RCC 7860 (cell line): Measurements from ENCODE around the gene FOXJ3.
A peak's percentile ranks its signal among the peaks of the same experiment; 100 is the strongest.

ENCODE experiments used
- DNase-seq: peaks from one replicate; pipeline ENCODE4 v3.0.0-alpha.2; 2015; ENCODE audit warnings: low spot score
- FAIRE-seq: peaks from 2 replicates; lab custom pipeline; 2012; peaks lifted over from hg19 to GRCh38; lab: Jason Lieb, UNC

FOXJ3 gene

DNA sequence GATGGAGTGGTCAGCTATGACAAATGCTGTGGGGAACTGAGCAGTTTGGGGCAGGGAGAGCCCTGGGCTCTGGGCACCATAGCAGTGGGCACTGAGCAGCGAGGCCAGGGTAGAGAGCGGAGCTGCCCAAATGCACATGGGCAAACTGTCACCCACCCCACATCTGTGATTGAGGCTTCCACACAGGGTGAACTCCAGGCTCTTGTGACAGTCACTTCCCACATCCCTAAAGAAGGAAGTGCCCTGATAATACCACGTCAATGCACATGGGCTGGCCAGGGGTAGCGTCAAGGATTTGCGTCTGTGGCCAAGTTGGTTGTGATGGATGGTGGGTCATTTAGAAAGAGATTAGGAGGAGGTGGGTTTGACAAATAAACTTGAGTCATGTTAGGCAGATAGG is 184.4 kb downstream of the FOXJ3 start:
- no peak for FAIRE-seq
- no peak for DNase-seq

DNA sequence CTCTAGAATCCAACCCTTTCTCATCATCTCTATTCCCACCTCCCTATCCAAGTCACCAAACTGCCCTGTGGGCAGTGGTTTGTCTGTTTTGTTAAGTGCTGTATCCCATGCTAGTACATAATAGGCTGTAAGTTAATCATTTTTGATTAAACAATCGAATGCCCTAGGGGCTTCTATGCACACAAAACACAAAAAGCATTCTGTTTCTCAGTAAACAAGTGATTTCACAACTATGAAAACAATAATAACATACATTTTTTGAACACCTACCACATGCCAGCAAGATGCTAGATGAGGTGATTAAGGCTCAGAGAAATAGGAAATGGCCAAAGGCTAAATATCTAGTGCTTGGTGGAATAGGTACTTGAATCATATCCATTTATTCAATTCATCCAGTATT is 186.9 kb downstream of the FOXJ3 start:
- DNase-seq (no peak), FAIRE-seq (no peak)

DNA sequence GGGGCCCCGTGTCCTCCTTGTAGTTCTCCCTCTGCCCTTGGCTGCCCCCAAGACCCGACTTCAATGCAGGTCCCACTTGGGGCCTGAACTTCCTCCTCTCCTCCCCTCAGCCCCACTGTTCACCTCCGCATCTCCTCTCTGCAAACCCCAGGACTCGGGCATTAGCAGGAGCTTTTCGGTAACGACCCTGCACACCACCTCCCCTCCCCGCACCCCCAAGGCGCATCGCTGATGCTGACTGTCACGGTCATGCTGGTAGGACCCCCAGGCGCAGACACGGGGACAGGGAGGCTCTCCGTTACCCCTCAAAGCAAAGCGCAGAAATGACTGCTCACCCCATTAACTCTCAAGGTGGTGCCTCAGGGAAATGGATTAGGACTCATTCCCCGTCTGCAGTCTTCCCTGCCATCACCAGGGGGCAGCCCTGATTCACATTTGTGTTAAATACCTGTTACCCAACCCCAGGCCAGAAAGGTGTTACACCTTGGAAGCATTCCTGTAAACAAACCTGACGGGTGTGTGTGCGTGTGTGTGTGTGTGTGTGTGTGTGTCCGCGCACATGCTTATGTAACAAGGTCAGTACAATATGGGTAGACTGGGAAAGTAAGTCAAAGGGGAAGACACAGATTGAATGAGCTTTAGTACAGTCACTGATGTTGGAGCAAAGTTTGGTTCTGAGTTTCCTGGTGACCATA is 188.3 kb downstream of the FOXJ3 start:
- FAIRE-seq = no peak
- peak; percentile 20 for DNase-seq

DNA sequence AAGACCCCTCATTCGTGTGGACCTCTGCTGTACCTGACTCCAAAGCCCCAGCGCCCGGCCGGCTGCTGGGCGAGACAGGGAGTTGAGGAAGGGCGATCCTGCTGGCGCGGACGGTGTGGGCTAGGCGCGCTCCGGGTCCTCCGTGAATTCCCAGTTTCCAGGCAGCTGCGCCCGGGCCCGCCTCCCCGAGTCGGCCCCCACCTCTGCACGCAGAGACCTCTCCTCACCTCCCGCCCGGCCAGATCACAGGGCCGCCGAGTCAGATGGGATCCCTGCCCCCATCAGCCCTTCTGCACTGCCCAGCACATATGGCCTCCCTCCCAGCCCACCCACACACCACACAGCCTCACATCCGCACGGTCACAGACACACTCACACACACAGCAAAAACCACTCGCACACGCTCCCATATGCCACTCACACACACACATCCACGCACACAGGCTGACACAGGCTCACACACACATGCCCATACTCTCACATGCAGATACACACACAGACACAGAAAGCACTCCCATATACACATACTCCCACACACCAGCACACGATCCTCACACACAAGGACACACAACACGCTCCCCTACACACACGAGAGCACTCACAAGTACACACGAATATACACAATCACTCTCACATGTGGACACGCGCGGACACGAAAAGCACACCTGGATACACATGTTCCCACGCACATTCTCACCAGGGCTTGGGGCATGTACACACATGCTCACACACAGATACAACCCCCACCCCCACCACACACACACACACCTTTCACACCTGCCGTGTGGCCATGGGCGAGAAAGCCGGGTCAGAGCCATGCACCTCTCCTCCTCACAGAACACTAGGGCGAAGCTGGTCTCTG is 189.0 kb downstream of the FOXJ3 start:
- DNase-seq = no peak
- no peak for FAIRE-seq

DNA sequence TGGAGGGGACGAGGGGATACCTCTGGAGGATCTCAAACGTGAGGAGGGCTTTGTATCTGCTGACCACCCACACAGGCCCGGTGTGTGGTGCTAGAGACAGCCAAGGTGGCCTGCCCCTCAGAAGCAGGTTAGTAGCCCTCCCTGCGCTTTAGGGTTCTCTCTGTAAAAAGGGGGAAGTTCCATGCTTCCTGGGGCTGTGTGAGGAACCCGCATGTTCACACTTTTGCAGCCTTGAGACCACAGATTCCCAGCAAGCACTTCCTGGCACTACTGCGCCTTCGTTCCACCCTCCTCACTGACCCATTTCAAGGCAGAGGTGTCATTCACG is 189.7 kb downstream of the FOXJ3 start:
- DNase-seq = no peak
- no peak for FAIRE-seq

DNA sequence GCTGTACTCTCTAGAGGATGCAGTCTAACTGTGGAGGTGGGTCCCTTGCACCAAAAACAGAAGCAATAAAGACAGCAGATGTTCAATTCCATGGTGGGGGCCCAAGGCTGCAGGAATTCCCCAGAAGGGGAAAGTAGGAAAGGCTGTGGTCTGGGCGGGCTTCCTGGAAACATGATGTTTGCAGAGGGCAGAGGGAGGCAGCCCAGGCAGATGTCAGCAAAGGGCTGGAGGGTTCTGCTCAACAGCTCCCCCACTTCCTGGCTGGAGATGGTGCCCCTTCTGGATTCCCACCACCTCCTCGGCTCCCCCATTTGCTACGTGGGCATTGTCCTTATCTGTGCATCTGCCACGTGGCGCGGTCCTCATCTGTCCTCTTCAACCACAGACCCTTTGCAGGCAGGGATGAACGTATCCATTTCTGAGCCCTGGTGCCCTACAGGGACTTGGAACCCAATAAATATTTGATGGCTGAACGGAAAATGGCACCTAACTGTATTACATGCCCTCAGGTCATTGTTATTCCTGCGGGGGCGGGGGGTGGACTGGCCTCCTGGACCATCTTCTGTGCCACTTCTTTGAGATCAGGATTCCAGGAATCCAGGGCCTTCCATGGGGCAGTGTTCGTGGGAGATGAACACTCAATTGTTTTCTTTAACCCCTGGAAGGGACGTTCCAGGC is 190.2 kb downstream of the FOXJ3 start:
- FAIRE-seq = no peak
- DNase-seq = no peak

DNA sequence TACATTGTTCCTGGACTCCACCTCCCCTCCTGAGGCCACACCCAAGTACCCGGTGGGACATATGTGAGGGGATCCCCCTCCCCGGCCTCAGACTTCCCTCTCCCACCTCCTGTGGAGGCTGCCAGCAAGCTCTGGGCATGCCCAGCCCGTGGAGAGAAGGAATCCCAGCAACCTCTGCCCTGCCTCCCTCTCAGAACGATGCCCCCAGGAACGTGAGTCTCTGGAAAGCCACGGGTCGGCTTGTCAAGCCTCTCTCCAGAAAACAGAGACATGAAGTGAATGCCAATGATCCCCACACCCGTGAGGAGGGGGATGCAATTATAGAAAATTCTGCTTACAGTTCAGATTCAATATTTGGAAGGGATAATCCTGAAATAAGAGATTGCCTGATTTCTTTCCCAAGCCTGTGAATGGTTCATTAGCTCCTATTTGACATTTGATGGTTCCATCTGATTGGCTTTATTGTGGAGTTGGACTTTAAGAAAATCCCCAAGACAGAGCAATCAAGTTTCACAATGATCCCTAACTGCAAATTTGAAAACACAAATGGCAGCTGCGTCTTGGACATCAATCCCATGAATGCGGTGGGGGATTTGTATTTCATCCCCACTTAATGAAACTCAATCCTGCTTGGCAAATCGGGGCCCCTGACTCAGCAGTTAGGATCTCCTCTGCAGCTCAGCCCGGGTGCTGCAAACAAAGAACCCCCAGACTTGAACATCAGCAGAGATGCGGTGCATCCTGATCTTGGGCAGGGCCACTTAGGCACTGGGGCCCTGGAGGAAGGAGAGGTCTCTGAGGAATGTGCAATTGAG is 190.9 kb downstream of the FOXJ3 start:
- no peak for DNase-seq
- no peak for FAIRE-seq

DNA sequence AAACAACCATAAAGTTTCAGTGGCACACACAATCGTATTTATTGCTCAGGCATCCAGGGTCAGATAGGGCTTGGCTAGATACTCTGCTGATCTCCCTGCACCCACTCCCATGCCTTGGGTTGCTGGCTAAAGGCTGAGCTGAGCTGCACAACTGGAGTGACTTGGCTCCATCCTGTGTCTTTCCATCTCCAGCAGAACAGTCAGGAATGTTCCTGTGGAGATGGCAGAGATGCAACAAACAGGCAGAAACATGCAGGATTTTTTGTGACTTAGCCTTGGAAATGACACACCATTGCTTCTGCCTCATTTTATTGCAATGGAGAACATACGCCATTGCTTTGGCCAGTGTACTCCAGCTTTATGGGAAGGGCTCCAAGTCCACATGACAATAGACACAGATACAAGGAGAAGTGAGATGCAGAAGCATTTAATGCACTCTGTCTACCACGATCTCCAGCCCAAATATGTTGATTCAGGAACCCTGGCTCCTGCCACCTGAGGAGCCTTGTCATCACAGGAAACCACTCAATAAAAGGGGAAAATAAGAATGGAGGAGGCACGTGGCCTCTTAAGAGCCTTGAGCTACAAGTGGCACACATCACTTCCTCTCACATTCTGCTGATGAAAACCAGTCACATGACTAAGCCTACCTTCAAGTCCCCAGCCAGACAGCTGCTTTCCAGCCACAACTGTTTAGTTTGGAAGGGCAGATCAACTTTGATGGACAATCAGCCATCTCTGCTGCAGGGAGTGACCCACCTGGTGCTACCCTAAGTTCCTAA is 191.9 kb downstream of the FOXJ3 start:
- no peak for FAIRE-seq
- no peak for DNase-seq

DNA sequence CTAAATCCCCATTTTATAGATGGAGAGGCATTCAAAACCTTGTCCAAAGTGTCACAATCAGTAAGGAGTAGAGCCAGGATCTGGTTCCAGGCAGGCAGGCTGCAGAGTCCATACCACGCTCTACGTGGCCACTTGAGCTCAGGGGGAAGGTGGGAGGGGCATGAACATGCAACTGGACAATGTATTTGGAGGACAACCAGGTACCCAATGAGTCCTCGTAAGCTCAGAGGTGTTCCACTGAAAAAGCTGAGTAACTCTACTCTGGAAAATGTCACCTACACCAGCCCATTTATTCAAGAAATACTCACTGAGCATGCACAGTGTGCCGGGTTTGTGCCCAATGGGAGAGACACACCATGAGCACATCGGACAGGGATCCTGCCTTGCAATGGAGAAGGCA is 193.1 kb downstream of the FOXJ3 start:
- DNase-seq (no peak), FAIRE-seq (no peak)

DNA sequence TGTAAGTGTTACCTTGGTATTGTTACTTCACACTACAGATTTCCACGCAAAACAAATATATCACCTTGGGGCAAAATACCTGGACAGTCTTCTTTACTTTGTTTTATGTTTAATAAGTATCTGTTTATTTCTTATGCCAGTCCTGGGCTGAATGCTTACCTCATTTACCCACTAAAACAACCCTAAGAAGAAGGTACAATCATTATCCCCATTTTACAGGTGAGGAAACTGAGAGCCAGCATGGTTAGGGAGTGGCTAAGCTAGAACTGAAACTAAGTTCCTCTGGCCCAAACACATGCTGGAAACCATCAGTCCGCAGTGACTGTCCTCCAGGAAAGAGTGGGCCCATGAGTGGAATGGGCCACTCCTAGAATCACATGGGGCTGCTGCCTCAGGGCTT is 194.8 kb downstream of the FOXJ3 start:
- FAIRE-seq (no peak), DNase-seq (no peak)

DNA sequence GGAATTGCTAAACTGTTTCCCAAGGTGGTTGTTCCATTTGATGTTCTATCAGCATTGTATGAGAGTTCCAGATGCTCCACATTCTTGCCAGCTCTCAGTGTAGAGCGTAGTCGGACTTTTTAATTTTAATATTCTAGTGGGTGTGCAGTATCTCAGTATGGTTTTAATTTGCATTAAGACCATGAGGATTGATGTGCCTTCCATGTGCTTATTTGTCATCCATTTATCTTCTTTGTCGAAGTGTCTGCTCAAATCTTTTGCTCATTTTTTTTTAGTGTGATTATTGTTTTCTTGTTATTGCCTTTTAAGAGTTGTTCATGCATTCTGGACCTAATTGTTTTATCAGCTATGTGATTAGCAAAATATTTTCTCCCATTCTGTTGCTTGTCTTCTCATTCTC is 195.6 kb downstream of the FOXJ3 start:
- no peak for FAIRE-seq
- DNase-seq = no peak

DNA sequence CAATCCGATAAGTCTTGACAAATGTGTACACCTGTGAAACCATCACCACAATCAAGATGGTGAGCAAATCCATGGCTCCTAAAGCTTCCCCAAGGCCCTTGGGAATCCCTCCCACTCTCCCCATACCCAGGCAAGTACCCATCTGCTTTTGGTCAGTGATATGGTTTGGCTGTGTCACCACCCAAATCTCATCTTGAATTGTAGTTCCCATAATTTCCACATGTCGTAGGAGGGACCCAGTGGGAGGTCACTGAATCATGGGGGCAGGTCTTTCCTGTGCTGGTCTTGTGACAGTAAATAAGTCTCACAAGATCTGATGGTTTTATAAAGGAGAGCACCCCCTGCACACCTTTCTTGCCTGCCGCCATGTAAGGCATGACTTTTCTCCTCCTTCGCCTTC is 196.4 kb downstream of the FOXJ3 start:
- no peak for FAIRE-seq
- DNase-seq = no peak

DNA sequence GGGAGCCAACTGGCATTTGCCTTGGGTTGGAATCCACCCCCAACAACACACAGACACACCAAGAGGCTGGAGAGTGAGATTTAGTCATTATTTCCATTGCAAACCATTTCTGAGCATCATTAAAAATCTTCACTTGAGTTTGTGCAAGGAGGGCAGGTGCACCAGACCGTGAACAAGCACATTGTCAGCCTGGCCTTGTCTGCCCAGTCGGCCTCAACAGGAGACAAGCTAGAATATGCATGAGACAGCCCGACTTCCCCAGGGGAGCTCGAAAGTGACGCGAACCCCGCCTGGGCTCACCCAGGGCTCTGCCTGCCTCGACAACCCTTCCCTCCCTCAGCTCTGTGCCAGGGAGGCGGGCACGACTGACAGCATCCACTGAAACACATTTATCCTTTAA is 197.3 kb downstream of the FOXJ3 start:
- DNase-seq (no peak), FAIRE-seq (no peak)

DNA sequence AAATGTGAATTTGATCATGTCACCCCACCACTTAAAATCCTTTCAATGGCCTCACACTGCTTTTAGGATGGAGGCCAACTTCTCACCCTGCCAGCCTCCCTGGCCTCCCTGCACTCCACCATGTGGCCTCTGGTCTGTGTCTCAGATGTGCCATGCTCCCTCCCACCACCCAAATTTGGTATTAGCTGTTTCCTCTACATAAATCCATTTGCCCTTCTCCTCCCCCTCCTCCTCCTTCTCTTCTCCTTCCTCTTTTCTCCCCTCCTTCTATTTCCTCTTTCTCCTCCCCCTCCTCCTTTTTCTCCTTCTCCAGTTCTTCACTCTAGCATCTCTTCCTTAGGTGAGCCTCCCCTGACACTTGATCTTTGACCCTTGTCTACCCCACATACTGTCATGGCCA is 198.6 kb downstream of the FOXJ3 start:
- no peak for DNase-seq
- FAIRE-seq = no peak

DNA sequence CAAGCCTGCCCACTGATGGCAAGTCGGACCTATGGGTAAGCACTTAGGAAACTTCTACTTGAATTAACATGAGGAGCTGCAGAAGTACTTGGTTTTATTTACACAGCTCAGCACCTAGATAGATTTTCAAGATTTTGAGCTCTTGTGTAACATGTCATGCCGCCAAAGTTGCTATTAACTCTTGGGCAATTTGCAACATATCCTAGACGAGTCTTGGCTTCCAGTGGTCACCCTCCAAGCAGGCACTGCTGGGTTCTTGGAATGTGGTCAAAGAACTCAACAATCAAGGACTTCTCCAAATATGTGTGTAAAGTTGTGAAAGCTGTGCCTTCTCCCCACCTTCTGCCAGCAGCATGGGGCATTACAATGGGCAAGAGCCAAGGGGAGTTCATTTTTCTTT is 199.6 kb downstream of the FOXJ3 start:
- no peak for DNase-seq
- no peak for FAIRE-seq

DNA sequence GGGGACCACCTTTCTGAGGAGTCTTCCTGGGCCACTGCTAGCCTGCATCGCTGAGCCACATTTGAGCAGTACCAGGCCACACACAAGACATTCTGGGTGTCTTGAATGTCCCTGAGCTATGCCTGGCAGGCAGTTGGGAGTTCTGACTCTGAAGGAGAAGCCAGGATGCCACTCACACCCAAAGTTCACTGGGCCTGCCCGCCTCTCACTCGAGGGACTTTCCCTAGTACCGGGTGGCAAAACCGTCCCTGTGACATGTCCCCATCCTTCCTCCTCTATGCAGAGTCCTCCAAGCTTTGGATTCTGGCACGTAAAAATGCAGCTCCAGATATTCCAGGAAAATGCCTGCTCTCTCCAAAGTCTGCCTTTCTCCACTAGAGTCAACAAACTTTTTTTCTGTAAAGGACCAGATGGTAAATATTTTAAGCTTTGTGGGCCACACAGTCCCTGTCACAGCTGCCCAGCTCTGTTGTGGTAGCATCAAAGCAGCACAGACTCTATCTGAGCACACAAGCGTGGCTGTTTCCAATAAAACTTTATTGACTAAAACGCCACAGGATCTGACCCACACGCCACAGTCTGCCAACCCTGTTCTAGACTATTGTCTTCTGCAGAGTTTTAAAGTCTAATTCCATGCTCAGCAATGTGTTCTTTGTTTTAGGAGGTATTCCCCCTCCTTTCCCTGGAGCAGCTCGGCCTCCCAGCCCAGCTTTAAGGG is 201.1 kb downstream of the FOXJ3 start:
- no peak for DNase-seq
- no peak for FAIRE-seq

DNA sequence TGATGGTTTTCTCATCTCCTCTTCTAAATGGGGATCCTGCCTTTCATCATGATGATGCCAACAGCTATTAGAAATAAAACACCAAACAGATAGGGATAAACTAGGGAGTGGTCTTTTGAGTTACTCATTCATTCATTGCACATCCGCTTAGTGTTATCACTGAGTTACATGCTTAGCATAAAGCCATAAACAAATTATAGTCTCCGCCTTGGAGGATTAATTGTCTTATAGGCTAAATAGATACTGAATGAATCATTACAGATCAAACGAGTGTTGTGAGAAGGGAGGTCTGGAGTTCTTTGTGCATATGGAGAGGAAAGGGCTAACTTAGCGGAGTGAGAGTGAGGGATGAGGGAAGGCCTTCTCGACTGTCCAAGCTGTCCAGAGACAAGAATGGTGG is 201.6 kb downstream of the FOXJ3 start:
- DNase-seq (no peak), FAIRE-seq (no peak)

DNA sequence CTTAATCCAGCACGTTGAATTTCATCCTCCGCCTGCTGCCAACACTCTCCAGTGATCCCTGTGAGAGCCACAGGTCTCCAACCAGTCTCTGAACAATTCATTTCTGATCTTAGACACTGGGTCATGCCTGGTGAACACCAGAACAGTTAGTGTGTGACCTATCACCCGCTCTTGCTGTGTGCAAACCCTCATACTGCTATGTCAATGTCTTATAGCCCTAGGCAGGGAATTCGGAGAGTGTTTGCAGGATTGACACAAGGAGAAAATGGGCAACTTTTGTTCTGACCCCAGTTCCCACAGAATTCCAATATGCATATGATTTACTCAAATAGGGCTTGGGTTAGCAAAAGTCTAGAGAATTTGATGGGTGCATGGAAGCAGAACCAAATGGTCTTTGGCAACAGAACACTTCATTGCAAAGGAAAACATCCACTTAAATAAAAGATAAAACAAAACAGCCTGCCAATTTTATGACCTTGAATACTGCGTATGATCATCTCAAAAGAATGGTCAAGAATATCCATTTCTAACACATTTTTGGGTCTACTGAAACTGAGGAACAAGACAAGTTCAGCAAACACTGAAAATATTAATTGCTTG is 204.9 kb downstream of the FOXJ3 start:
- DNase-seq = no peak
- no peak for FAIRE-seq

DNA sequence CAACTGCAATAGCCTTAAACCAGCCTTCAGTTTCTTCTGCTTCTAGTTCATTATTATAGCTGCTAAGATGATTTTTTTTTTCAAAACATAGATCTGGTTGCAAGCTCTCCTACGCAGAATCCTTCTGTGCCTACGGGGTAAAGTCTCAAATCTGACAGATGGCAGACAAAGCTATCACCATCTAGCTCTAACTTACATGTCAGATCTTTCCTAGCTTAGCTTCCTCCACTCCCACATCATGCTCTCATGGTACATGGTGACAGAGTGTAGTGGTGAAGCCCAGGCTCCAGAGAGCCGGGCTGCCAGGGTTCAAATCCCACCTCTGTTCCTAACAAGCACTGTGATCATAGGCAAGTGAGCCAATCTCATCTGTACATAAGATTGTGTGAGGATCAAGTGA is 206.1 kb downstream of the FOXJ3 start:
- no peak for DNase-seq
- no peak for FAIRE-seq
